Measurements from ENCODE around the gene GRIK3. TPM values are rescaled to one million over a fixed set of nuclear protein-coding genes. Genes with fewer than 3 reads are reported as not detected.

GRIK3 gene
- polyA plus RNA-seq, 1 experiment: not detected

- DNase-seq (ENCODE audit: low read depth, low spot score): no peak
- TF ChIP-seq CTCF (IDR thresholded peaks at IDR 0.05; ENCODE audit: low read depth, low read length): no peak
- Histone ChIP-seq H3K27me3 (ENCODE audit: control insufficient read depth, insufficient read depth, low read length) (no peaks in the 10 kb centered on the region), H3K27ac (ENCODE audit: low read depth, low read length) (no peak overlapping the region), H3K4me3 (ENCODE audit: low read depth, low read length) (no peak overlapping the region), H3K9me3 (ENCODE audit: control insufficient read depth, insufficient read depth, low read length) (no peaks in the 10 kb centered on the region; the same call in 1 of the 2 replicates)
- POLR2A ChIA-PET: no interaction called here
- CTCF ChIA-PET: no interaction called here
These were observed 244.8 kb downstream of the GRIK3 start for GRCh38 chr1:36789535-36789934.

DNA sequence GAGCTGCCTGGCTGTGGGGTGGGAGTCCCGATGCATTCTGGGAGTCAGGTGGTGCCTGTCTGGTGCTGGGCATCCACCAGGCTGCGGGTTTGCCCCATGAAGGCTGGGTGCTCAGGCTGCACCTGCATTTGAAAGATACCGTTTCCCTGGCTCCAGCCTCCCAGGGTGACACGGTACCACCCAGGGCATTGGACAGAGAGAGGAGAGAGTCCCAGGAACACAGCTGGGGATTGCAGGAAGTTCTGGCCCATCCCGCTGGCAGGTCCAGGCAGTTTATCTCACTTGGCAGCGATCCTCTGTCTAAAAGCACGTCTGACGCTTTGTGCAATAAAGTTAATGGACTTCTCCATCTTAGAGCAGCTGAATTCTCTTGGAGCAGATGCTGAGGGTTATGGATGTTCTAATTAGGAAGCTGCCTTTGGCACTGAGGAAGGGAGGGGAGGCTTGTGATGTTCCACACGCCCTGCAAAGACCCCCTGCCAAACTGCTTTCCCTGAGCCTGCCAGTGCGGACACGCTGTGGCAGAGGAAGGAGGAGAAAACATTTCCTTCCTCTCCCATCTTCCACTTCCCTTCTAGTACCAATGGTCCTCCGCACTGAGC lies 246.9 kb downstream of the GRIK3 start:
- no peak overlapping the region for H3K27ac ChIP-seq (ENCODE audit: low read depth, low read length)
- no peak for TF ChIP-seq CTCF (IDR thresholded peaks at IDR 0.05; ENCODE audit: low read depth, low read length)
- ChIA-PET POLR2A (no interaction called here), CTCF (no interaction called here)
- no peaks in the 10 kb centered on the region for H3K27me3 ChIP-seq (ENCODE audit: control insufficient read depth, insufficient read depth, low read length)
- no peak for DNase-seq (ENCODE audit: low read depth, low spot score)
- H3K9me3 ChIP-seq (ENCODE audit: control insufficient read depth, insufficient read depth, low read length): no peaks in the 10 kb centered on the region; the same call in 1 of the 2 replicates
- H3K4me3 ChIP-seq (ENCODE audit: low read depth, low read length): no peak overlapping the region

GRCh38 chr1:36786425-36786824 lies 247.9 kb downstream of the GRIK3 start:
- no peak overlapping the region for H3K4me3 ChIP-seq (ENCODE audit: low read depth, low read length)
- POLR2A ChIA-PET: no interaction called here
- CTCF ChIA-PET: no interaction called here

GRCh38 chr1:36784147-36784859 lies 250.0 kb downstream of the GRIK3 start:
- Histone ChIP-seq H3K27me3 (ENCODE audit: control insufficient read depth, insufficient read depth, low read length) (no peaks in the 10 kb centered on the region), H3K9me3 (ENCODE audit: control insufficient read depth, insufficient read depth, low read length) (no peaks in the 10 kb centered on the region), H3K27ac (ENCODE audit: low read depth, low read length) (no peak overlapping the region), H3K4me3 (ENCODE audit: low read depth, low read length) (no peak overlapping the region)
- DNase-seq (ENCODE audit: low read depth, low spot score): no peak
- TF ChIP-seq CTCF (IDR thresholded peaks at IDR 0.05; ENCODE audit: low read depth, low read length): no peak
- POLR2A ChIA-PET: no interaction called here
- CTCF ChIA-PET: no interaction called here

More at GRCh38 chr1:36786425-36786824, 247.9 kb downstream of the GRIK3 start:
- DNase-seq (ENCODE audit: low read depth, low spot score): no peak
- Histone ChIP-seq H3K27ac (ENCODE audit: low read depth, low read length) (no peak overlapping the region), H3K27me3 (ENCODE audit: control insufficient read depth, insufficient read depth, low read length) (no peaks in the 10 kb centered on the region), H3K9me3 (ENCODE audit: control insufficient read depth, insufficient read depth, low read length) (no peaks in the 10 kb centered on the region; the same call in 1 of the 2 replicates)
- TF ChIP-seq CTCF (IDR thresholded peaks at IDR 0.05; ENCODE audit: low read depth, low read length): no peak

GRCh38 chr1:36783475-36783874 lies 250.8 kb downstream of the GRIK3 start:
- Histone ChIP-seq H3K27me3 (ENCODE audit: control insufficient read depth, insufficient read depth, low read length) (no peaks in the 10 kb centered on the region), H3K27ac (ENCODE audit: low read depth, low read length) (no peak overlapping the region), H3K9me3 (ENCODE audit: control insufficient read depth, insufficient read depth, low read length) (no peaks in the 10 kb centered on the region), H3K4me3 (ENCODE audit: low read depth, low read length) (no peak overlapping the region)
- ChIA-PET CTCF (no interaction called here), POLR2A (no interaction called here)
- no peak for TF ChIP-seq CTCF (IDR thresholded peaks at IDR 0.05; ENCODE audit: low read depth, low read length)
- no peak for DNase-seq (ENCODE audit: low read depth, low spot score)

Data from AG04450 (cell line).